OCI-M2 (cell line): ENCODE results near the gene NUP153.
"Not testable (repeated sequence)": the region's sequence is repeated elsewhere in the genome, so short reads cannot be mapped to it uniquely, and the experiment has no call there.

Experiments
- DNase-seq: peaks from one replicate; lab custom pipeline; 2025; ENCODE audit not compliant: unreplicated experiment; lab: John Stamatoyannopoulos, UW

The NUP153 gene

DNA sequence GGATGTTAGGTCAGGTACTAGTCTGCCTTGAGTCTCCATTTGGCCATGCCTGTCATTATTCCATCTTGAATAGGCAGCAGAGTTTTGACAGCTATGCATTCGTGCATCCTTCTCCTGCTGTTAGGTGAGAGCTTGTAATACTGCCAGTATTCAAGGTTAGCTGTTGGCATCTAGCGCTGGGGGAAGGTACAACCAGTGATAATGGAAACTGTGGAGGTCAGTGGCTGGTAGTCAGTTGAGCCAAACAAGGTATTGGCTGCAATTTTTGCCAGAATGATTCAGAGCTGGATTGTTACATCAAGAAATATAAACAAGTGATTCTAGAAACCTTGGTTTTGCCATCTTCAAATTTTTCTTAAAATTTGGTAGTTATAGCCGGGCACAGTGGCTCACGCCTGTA, 100.1 kb downstream of the NUP153 start:
- DNase-seq: no peak

GRCh38 chr6:17602888-17603287, 103.8 kb downstream of the NUP153 start:
- DNase-seq: no peak

- DNase-seq: no peak
These were observed 105.4 kb downstream of the NUP153 start for GRCh38 chr6:17601386-17601703.

DNA sequence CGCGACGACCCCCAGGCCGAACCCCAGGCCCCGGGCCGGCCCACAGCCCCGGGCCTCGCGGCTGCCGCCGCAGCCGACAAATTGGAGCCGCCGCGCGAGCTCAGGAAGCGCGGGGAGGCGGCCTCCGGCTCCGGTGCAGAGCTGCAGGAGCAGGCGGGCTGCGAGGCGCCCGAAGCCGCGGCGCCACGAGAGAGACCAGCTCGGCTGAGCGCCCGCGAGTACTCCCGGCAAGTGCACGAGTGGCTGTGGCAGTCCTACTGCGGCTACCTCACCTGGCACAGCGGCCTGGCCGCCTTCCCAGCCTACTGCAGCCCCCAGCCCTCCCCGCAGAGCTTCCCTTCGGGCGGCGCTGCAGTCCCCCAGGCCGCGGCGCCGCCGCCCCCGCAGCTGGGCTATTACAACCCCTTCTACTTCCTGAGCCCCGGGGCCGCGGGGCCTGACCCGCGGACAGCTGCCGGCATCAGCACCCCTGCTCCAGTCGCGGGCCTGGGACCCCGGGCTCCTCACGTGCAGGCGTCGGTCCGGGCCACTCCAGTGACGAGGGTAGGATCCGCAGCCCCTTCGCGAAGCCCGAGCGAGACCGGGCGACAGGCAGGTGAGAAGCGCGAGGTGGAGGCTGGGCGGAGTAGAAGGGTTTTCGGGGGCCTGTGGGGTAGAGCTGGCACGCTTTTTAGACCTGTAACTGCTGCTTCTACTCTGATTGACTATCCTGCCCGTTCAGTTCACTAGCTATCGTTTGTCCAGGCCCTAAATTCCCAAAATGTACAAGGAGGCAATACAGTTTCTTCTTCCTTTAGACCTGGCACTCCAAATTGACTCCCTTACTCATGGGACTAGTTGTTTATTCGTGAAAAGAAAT, 106.0 kb downstream of the NUP153 start:
- no peak for DNase-seq

DNA sequence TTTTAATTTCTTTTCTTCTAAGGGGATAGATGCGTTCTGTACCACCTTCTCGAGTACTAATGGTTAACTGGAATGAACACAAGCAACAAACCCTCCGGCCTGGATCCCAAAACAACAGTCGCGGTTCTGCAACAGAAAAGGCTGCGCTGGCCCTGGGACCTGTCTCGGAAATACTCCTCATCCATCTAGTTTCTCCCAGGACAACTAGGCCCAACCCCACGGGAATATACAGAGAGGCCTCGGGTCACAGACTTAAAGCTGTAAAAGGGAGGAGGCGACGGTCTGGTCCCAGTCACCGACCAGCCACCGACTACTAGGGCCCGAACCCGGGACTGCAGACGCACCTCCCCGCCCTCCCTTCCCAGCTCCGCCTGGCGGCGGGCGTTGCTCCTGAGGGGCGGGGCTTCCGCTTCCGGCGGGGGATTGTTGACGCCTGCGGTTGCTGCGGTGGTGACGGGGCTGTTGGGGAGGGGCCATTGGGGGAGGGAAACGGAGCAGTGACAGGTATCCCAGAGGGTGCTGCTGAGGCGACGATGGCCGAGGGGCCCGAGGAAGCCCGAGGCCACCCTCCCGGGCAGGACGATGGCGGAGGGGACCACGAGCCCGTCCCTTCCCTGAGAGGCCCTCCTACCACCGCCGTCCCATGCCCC, 106.7 kb downstream of the NUP153 start, which contains the start of gene FAM8A1:
Gene FAM8A1, plus strand, starts transcription at position 426 of the 650 bp plus-strand sequence. Its CDS starts 108 bp downstream, at position 534.
- DNase-seq: peak; percentile 72

- no peak for DNase-seq
These were observed 110.6 kb downstream of the NUP153 start for GRCh38 chr6:17596085-17596484.

GRCh38 chr6:17593246-17593645, 113.5 kb downstream of the NUP153 start:
- DNase-seq: no peak

DNA sequence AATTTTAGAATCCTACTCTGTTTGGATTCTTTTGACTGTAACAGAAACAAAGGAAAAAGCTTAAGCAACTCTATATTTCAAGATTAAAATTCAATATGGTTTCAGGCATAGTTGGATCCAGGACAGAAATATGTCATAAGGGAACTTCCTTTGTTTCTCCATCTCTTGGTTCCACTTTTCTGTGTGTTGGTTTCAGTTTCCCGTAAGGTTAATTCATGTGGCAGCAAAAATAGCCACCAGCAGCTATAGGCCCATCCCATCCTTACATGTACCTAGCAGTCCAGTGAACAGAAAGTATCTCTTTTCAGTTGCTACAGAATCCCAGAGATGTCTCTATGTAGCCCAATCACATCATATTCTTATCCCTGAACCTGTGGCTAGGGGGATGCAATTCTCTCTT, 115.4 kb downstream of the NUP153 start:
- no peak for DNase-seq

GRCh38 chr6:17589406-17590096, 117.2 kb downstream of the NUP153 start:
- DNase-seq: no peak

- DNase-seq: no peak
These were observed 118.7 kb downstream of the NUP153 start for GRCh38 chr6:17588011-17588410.

GRCh38 chr6:17586623-17587022, 120.1 kb downstream of the NUP153 start:
- not testable (repeated sequence) for DNase-seq

- no peak for DNase-seq
These were observed 120.8 kb downstream of the NUP153 start for GRCh38 chr6:17585766-17586490.

DNA sequence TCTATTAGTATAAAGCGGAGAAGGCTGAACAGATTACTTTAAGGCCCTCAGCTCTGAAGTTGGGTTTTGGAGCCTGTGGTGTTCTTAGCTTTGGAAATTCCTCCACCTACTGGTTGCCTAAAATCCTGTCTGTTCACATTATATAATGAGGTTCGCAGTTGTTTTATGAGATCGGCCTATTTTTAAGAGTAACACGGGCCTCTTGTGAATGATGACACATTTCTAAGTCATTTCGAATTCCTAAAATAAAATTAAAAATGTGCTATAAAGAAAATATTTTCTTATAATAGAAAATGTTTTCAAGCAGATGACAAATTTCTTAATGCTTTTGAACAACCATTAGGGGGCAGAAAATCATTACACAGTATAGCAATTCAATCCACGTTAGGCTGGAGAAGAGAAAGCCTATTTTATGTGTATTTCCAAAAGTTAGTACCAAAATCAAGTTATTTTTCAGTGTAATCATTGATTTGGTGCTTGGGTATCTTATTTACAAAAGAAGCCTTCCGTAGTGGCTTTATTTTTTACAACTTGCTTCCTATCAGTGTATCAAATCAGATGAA, 122.4 kb downstream of the NUP153 start:
- DNase-seq: peak; percentile 43

DNA sequence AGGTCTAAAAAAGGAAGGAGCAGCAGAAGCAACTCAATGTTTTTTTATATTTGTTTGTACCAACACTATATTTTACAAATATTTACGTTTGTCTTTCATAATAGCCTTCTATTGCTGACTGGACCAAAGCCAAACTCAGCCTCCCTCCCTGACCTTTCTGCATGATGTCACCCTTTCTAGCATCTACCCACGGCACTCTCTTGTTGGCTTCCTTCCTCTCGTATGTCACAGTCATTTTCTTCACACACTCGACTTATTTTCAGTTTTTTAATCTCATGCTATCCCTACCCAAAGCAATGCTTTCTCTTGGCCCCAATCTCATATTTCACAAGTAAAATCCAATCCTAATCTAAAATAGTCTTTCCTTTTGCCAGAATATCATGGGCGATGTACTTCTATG, 122.9 kb downstream of the NUP153 start:
- no peak for DNase-seq

GRCh38 chr6:17581282-17581681, 125.4 kb downstream of the NUP153 start:
- DNase-seq: not testable (repeated sequence)

- DNase-seq: no peak
These were observed 126.1 kb downstream of the NUP153 start for GRCh38 chr6:17580518-17581048.

GRCh38 chr6:17577059-17577458, 129.7 kb downstream of the NUP153 start:
- DNase-seq: no peak

DNA sequence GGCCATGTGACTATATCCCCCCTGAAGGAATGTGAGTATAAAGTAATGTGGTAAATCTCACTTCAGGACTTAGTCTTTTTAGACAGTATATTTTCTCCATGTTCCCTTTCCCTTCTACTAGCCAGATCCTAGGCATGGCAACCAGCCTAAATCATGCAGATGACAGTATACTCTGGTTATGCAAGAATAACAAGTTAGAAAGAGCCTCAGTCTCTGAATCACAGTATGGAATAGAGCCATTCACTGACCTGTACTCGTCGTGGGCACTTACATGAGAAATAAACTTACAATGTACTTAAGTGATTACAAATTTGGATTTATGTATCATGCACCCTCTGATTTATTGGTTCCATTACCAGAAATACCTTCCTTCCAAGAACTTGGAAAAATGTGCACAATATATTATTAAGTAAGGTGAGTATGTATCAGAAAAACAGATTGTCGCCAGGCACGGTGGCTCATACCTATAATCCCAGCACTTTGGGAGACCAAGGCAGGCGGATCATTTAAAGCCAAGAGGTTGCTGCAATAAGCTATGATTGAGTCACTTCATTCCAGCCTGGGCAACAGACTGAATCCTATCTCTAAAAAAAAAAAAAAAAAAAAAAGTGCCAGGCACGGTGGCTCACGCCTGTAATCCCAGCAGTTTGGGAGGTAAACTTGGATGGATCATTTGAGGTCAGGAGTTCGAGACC, 131.7 kb downstream of the NUP153 start:
- no peak for DNase-seq

GRCh38 chr6:17565399-17565798, 141.3 kb downstream of the NUP153 start:
- no peak for DNase-seq
